DMS 273 (cell line): ENCODE data around the gene ROMO1.
"Not testable (repeated sequence)": the region's sequence is repeated elsewhere in the genome, so short reads cannot be mapped to it uniquely, and the experiment has no call there.

Experiments used
- DNase-seq: peaks from one replicate; lab custom pipeline; 2025; ENCODE audit not compliant: unreplicated experiment; lab: John Stamatoyannopoulos, UW

ROMO1 gene

GRCh38 chr20:35710039-35710438 lies 10.8 kb downstream of the ROMO1 start:
- no peak for DNase-seq

- no peak for DNase-seq
These were observed 11.8 kb downstream of the ROMO1 start for GRCh38 chr20:35710884-35711587.

- DNase-seq = no peak
These were observed 12.5 kb downstream of the ROMO1 start for GRCh38 chr20:35711588-35712209.

- not testable (repeated sequence) for DNase-seq
These were observed 13.9 kb downstream of the ROMO1 start for GRCh38 chr20:35713120-35713519.

GRCh38 chr20:35714127-35714526 lies 14.9 kb downstream of the ROMO1 start:
- no peak for DNase-seq

- DNase-seq = no peak
These were observed 16.4 kb downstream of the ROMO1 start for GRCh38 chr20:35715652-35716051.

GRCh38 chr20:35716330-35716729 lies 17.1 kb downstream of the ROMO1 start:
- no peak for DNase-seq

- not testable (repeated sequence) for DNase-seq
These were observed 19.1 kb downstream of the ROMO1 start for GRCh38 chr20:35718321-35718720.

GRCh38 chr20:35718972-35719635 lies 19.9 kb downstream of the ROMO1 start:
- peak; percentile 59 for DNase-seq

GRCh38 chr20:35719717-35720116 lies 20.5 kb downstream of the ROMO1 start:
- DNase-seq = no peak

GRCh38 chr20:35720165-35721123 lies 21.2 kb downstream of the ROMO1 start:
- DNase-seq = no peak

GRCh38 chr20:35721219-35721618 lies 22.0 kb downstream of the ROMO1 start:
- no peak for DNase-seq

GRCh38 chr20:35721621-35722020 lies 22.4 kb downstream of the ROMO1 start:
- no peak for DNase-seq

- DNase-seq = not testable (repeated sequence)
These were observed 24.1 kb downstream of the ROMO1 start for GRCh38 chr20:35723275-35723639.

GRCh38 chr20:35723652-35724320 lies 24.6 kb downstream of the ROMO1 start:
- not testable (repeated sequence) for DNase-seq

- no peak for DNase-seq
These were observed 25.4 kb downstream of the ROMO1 start for GRCh38 chr20:35724321-35725230.

- DNase-seq = no peak
These were observed 27.9 kb downstream of the ROMO1 start for GRCh38 chr20:35726842-35727711.

- DNase-seq = no peak
These were observed 30.1 kb downstream of the ROMO1 start for GRCh38 chr20:35729283-35729807.
